ENCODE measurements around the gene DYNC1I2.
A peak's percentile ranks its signal among the peaks of the same experiment; 100 is the strongest.

DYNC1I2 gene

GRCh38 chr2:171785450-171785849, 98.2 kb downstream of the DYNC1I2 start:
- no peak for DNase-seq

GRCh38 chr2:171787333-171788072, 100.2 kb downstream of the DYNC1I2 start:
- no peak for DNase-seq

GRCh38 chr2:171788316-171788993, 101.2 kb downstream of the DYNC1I2 start:
- no peak for DNase-seq

GRCh38 chr2:171789956-171790355, 102.7 kb downstream of the DYNC1I2 start:
- DNase-seq: no peak

GRCh38 chr2:171791361-171791760, 104.1 kb downstream of the DYNC1I2 start:
- DNase-seq: no peak

GRCh38 chr2:171792157-171792556, 104.9 kb downstream of the DYNC1I2 start:
- DNase-seq: no peak

GRCh38 chr2:171792886-171793580, 105.8 kb downstream of the DYNC1I2 start:
- peak; percentile 71 for DNase-seq

- DNase-seq: peak; percentile 92
These were observed 106.7 kb downstream of the DYNC1I2 start for GRCh38 chr2:171793691-171794678.

GRCh38 chr2:171794918-171795317, 107.6 kb downstream of the DYNC1I2 start:
- DNase-seq: peak; percentile 75
